Measurements from ENCODE around the gene DHRS2.

DNA sequence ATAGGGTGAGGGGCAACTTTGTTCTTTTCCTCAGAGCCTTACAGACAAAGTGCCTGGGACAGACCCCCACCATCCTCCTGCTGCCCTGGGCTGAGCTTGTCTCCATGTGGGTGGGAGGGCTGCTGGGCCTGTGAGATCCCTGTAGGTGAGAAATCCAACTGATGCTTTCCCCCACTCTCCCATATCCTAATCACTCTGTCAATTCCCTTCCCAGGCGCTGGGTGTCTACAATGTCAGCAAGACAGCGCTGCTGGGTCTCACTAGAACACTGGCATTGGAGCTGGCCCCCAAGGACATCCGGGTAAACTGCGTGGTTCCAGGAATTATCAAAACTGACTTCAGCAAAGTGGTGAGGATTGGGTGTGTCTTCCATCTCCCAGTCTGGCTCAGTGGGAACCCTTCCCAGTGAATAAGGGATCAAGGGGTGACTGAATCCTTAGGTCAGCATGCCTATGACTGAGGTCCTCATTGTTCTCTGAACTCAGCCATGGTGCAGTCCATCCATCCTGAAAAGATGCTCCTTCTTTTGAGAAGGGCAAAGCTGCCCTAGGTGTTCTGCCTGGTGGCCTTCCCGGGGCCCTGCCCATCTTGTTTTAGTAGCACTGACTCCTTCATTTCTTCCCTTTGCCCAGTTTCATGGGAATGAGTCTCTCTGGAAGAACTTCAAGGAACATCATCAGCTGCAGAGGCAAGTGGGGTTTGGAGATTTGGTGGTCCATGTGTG lies 8.2 kb downstream of the DHRS2 start:
- TF ChIP-seq, protein P1, sequence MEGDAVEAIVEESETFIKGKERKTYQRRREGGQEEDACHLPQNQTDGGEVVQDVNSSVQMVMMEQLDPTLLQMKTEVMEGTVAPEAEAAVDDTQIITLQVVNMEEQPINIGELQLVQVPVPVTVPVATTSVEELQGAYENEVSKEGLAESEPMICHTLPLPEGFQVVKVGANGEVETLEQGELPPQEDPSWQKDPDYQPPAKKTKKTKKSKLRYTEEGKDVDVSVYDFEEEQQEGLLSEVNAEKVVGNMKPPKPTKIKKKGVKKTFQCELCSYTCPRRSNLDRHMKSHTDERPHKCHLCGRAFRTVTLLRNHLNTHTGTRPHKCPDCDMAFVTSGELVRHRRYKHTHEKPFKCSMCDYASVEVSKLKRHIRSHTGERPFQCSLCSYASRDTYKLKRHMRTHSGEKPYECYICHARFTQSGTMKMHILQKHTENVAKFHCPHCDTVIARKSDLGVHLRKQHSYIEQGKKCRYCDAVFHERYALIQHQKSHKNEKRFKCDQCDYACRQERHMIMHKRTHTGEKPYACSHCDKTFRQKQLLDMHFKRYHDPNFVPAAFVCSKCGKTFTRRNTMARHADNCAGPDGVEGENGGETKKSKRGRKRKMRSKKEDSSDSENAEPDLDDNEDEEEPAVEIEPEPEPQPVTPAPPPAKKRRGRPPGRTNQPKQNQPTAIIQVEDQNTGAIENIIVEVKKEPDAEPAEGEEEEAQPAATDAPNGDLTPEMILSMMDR (IDR thresholded peaks at IDR 0.05; ENCODE audit: insufficient read depth, low read length, poor library complexity, severe bottlenecking), result no peak
- TF ChIP-seq EZH2phosphoT487 (conservative IDR thresholded peaks at IDR 0.05; ENCODE audit: low read length), result no peak

All from SU-DHL-6 (cell line).